HEK293 (cell line): ENCODE measurements around the gene ATP5F1A.

Experiments
- ELK4 ChIP-seq: IDR thresholded peaks from 2 replicates; pipeline ENCODE4 v1.6.1; 2011; ENCODE audit warnings: mild to moderate bottlenecking, low read depth, low read length, borderline replicate concordance
- HOXA7 ChIP-seq: sonication (generic); formaldehyde crosslinking; IDR thresholded peaks from 2 replicates; pipeline ENCODE4 v1.8.1; 2022; ENCODE audit warnings: missing genetic modification reagents, borderline replicate concordance
- IKZF3 ChIP-seq: fragments of 450-650 bp; IDR thresholded peaks from 2 replicates; pipeline ENCODE4 v1.5.0; 2018; ENCODE audit warnings: missing biosample characterization, mild to moderate bottlenecking, missing genetic modification characterization, moderate library complexity
- KLF1 ChIP-seq: fragments of 450-650 bp; formaldehyde crosslinking; IDR thresholded peaks from 2 replicates; pipeline ENCODE4 v1.5.1; 2016; ENCODE audit warnings: missing biosample characterization, missing genetic modification characterization
- KLF16 ChIP-seq: fragments of 450-650 bp; formaldehyde crosslinking; IDR thresholded peaks from 2 replicates; pipeline ENCODE4 v1.5.1; 2017; ENCODE audit warnings: missing biosample characterization, missing genetic modification characterization
- KLF9 ChIP-seq: fragments of 450-650 bp; formaldehyde crosslinking; IDR thresholded peaks from 2 replicates; pipeline ENCODE4 v1.5.1; 2016; ENCODE audit warnings: missing biosample characterization, missing genetic modification characterization, low read depth
- MZF1 ChIP-seq: fragments of 450-650 bp; formaldehyde crosslinking; IDR thresholded peaks from 2 replicates; pipeline ENCODE4 v1.5.1; 2017; ENCODE audit warnings: missing biosample characterization, missing genetic modification characterization, borderline replicate concordance
- OSR2 ChIP-seq: fragments of 450-650 bp; formaldehyde crosslinking; IDR thresholded peaks from 2 replicates; pipeline ENCODE4 v1.5.1; 2016; ENCODE audit warnings: missing biosample characterization, missing genetic modification characterization
- PRDM1 ChIP-seq: fragments of 450-650 bp; formaldehyde crosslinking; IDR thresholded peaks from 2 replicates; pipeline ENCODE4; 2016; ENCODE audit warnings: missing biosample characterization, missing genetic modification characterization
- RBAK ChIP-seq: fragments of 450-650 bp; formaldehyde crosslinking; IDR thresholded peaks from 2 replicates; pipeline ENCODE4 v1.5.1; 2016; ENCODE audit warnings: missing biosample characterization, missing genetic modification characterization
- REPIN1 ChIP-seq: fragments of 450-650 bp; formaldehyde crosslinking; IDR thresholded peaks from 2 replicates; pipeline ENCODE4 v1.5.1; 2017; ENCODE audit warnings: missing biosample characterization, missing genetic modification characterization, low read depth
- SP7 ChIP-seq: fragments of 450-650 bp; formaldehyde crosslinking; IDR thresholded peaks from 2 replicates; pipeline ENCODE4 v1.5.1; 2016; ENCODE audit warnings: missing biosample characterization, missing genetic modification characterization
- TRIM28 ChIP-seq: IDR thresholded peaks from 2 replicates; pipeline ENCODE4 v1.6.1; 2011; ENCODE audit warnings: low read length, control low read depth, borderline replicate concordance
- YY2 ChIP-seq: fragments of 450-650 bp; formaldehyde crosslinking; IDR thresholded peaks from 2 replicates; pipeline ENCODE4 v1.5.1; 2016; ENCODE audit warnings: missing biosample characterization, missing genetic modification characterization
- ZBTB10 ChIP-seq: fragments of 450-650 bp; formaldehyde crosslinking; IDR thresholded peaks from 2 replicates; pipeline ENCODE4 v1.5.1; 2016; ENCODE audit warnings: missing biosample characterization, missing genetic modification characterization
- ZEB2 ChIP-seq: fragments of 450-650 bp; formaldehyde crosslinking; IDR thresholded peaks from 2 replicates; pipeline ENCODE4 v1.5.1; 2016; ENCODE audit warnings: missing biosample characterization, missing genetic modification characterization
- ZFP37 ChIP-seq: fragments of 450-650 bp; formaldehyde crosslinking; IDR thresholded peaks from 2 replicates; pipeline ENCODE4 v1.5.1; 2016; ENCODE audit warnings: missing biosample characterization, missing genetic modification characterization
- ZNF112 ChIP-seq: fragments of 450-650 bp; formaldehyde crosslinking; IDR thresholded peaks from 2 replicates; pipeline ENCODE4 v1.5.0; 2017; ENCODE audit warnings: missing biosample characterization, missing genetic modification characterization
- ZNF146 ChIP-seq: fragments of 450-650 bp; formaldehyde crosslinking; IDR thresholded peaks from 2 replicates; pipeline ENCODE4 v1.5.1; 2016; ENCODE audit warnings: missing biosample characterization, missing genetic modification characterization
- ZNF148 ChIP-seq: fragments of 450-650 bp; formaldehyde crosslinking; IDR thresholded peaks from 2 replicates; pipeline ENCODE4 v1.5.0; 2017; ENCODE audit warnings: missing biosample characterization, missing genetic modification characterization, borderline replicate concordance
- ZNF202 ChIP-seq: fragments of 450-650 bp; formaldehyde crosslinking; IDR thresholded peaks from 2 replicates; pipeline ENCODE4 v1.5.1; 2016; ENCODE audit warnings: missing biosample characterization, missing genetic modification characterization, borderline replicate concordance
- ZNF266 ChIP-seq: fragments of 450-650 bp; formaldehyde crosslinking; IDR thresholded peaks from 2 replicates; pipeline ENCODE4 v1.5.1; 2016; ENCODE audit warnings: missing biosample characterization, missing genetic modification characterization, low read depth
- ZNF335 ChIP-seq: fragments of 450-650 bp; formaldehyde crosslinking; conservative IDR thresholded peaks from 2 replicates; pipeline ENCODE4 v1.5.1; 2016; ENCODE audit warnings: missing biosample characterization, missing genetic modification characterization
- ZNF416 ChIP-seq: fragments of 450-650 bp; formaldehyde crosslinking; IDR thresholded peaks from 2 replicates; pipeline ENCODE4 v1.5.1; 2016; ENCODE audit warnings: missing biosample characterization, missing genetic modification characterization
- ZNF423 ChIP-seq: fragments of 450-650 bp; formaldehyde crosslinking; IDR thresholded peaks from 2 replicates; pipeline ENCODE4 v1.5.1; 2016; ENCODE audit warnings: missing biosample characterization, missing genetic modification characterization
- ZNF426 ChIP-seq: fragments of 450-650 bp; formaldehyde crosslinking; IDR thresholded peaks from 2 replicates; pipeline ENCODE4 v1.5.1; 2017; ENCODE audit warnings: missing biosample characterization, missing genetic modification characterization, mild to moderate bottlenecking, inconsistent platforms, moderate library complexity
- ZNF510 ChIP-seq: fragments of 450-650 bp; formaldehyde crosslinking; IDR thresholded peaks from 2 replicates; pipeline ENCODE4 v1.5.1; 2018; ENCODE audit warnings: mild to moderate bottlenecking, missing genetic modification characterization, missing biosample characterization; ENCODE audit not compliant: insufficient replicate concordance
- ZNF549 ChIP-seq: fragments of 450-650 bp; IDR thresholded peaks from 2 replicates; pipeline ENCODE4 v1.5.1; 2018; ENCODE audit warnings: missing biosample characterization, missing genetic modification characterization, mild to moderate bottlenecking, inconsistent platforms, moderate library complexity
- ZNF629 ChIP-seq: fragments of 450-650 bp; formaldehyde crosslinking; IDR thresholded peaks from 2 replicates; pipeline ENCODE4 v1.5.1; 2017; ENCODE audit warnings: missing biosample characterization, missing genetic modification characterization
- ZNF654 ChIP-seq: fragments of 450-650 bp; formaldehyde crosslinking; IDR thresholded peaks from 2 replicates; pipeline ENCODE4 v1.5.1; 2016; ENCODE audit warnings: low read depth, missing biosample characterization, missing genetic modification characterization
- ZNF658 ChIP-seq: fragments of 450-650 bp; formaldehyde crosslinking; IDR thresholded peaks from 2 replicates; pipeline ENCODE4; 2016; ENCODE audit warnings: missing biosample characterization, missing genetic modification characterization
- ZNF791 ChIP-seq: fragments of 450-650 bp; formaldehyde crosslinking; IDR thresholded peaks from 2 replicates; pipeline ENCODE4 v1.5.1; 2016; ENCODE audit warnings: missing biosample characterization, missing genetic modification characterization
- ZNF830 ChIP-seq: fragments of 450-650 bp; IDR thresholded peaks from 2 replicates; pipeline ENCODE4 v1.5.0; 2018; ENCODE audit warnings: missing biosample characterization, missing genetic modification characterization, low read depth, mild to moderate bottlenecking, moderate library complexity
- ZSCAN5A ChIP-seq: fragments of 450-650 bp; formaldehyde crosslinking; IDR thresholded peaks from 2 replicates; pipeline ENCODE4 v1.5.1; 2016; ENCODE audit warnings: missing biosample characterization, missing genetic modification characterization

Gene ATP5F1A

GRCh38 chr18:46097801-46098615 lies at the start of gene ATP5F1A (continued):
- TF ChIP-seq ZNF146 (tag by site-specific recombination) (0 out of 2 replicates have a peak, but pooled peaks have one; percentile 25), KLF9 (0 out of 2 replicates have a peak, but pooled peaks have one; percentile 33), ZFP37 (peak; percentile 83), ZNF830 (tag by site-specific recombination) (no peak), ELK4 (no peak), ZNF423 (no peak), KLF1 (tag by site-specific recombination) (0 out of 2 replicates have a peak, but pooled peaks have one; percentile 28), ZNF426 (no peak), ZNF335 (tag by site-specific recombination) (peak; percentile 95), PRDM1 (no peak), ZNF510 (tag by site-specific recombination) (no peak), ZNF654 (tag by site-specific recombination) (no peak), HOXA7 (CRISPR knock-in tag) (no peak), ZNF629 (no peak; the same call in 1 of the 2 replicates), ZNF549 (no peak), ZNF202 (no peak), ZEB2 (peak; percentile 32; the same call in 1 of the 2 replicates), ZNF658 (tag by site-specific recombination) (no peak), ZNF148 (tag by site-specific recombination) (no peak), ZSCAN5A (tag by site-specific recombination) (no peak), OSR2 (no peak), ZNF791 (tag by site-specific recombination) (no peak), REPIN1 (tag by site-specific recombination) (no peak), KLF16 (tag by site-specific recombination) (no peak; the same call in 1 of the 2 replicates), TRIM28 (no peak), RBAK (tag by site-specific recombination) (no peak), IKZF3 (tag by site-specific recombination) (no peak), ZNF416 (tag by site-specific recombination) (no peak), MZF1 (tag by site-specific recombination) (no peak), ZBTB10 (tag by site-specific recombination) (0 out of 2 replicates have a peak, but pooled peaks have one; percentile 21), YY2 (tag by site-specific recombination) (peak; percentile 95), ZNF112 (tag by site-specific recombination) (no peak), ZNF266 (no peak), SP7 (peak; percentile 50; the same call in 1 of the 2 replicates)
